ENCODE data around the gene CACNA1C. TPM values are rescaled to one million over a fixed set of nuclear protein-coding genes. Genes with fewer than 3 reads are reported as not detected.

The CACNA1C gene
- total and polyA plus RNA-seq, 10 of the 15 experiments (the other 5 are each of a cell fraction or from before 2014, with no cell fraction given): under 0.01 to 0.15 (median 0.09) TPM; not detected in 5

- H2AFZ ChIP-seq (ENCODE audit: control insufficient read depth, low read depth, low read length): no peak overlapping the region
- 0 out of 2 replicates have a peak, but pooled peaks cover 3% of the 10 kb centered on the region for H3K4me1 ChIP-seq (ENCODE audit: control insufficient read depth, insufficient read depth, low read length)
- in situ Hi-C loops (cut with MboI) (no loop called here), intact Hi-C loops (cut with micrococcal nuclease; ENCODE audit: unreplicated experiment) (no loop called here)
- H3K27ac ChIP-seq (ENCODE audit: control insufficient read depth, insufficient read depth): no peak overlapping the region
- SMC1A ChIA-PET (ENCODE audit: uncharacterized antibody, unreplicated experiment): no interaction called here
- FAIRE-seq (no peak), ATAC-seq (no peak), DNase-seq (ENCODE audit: low read depth, low spot score) (no peak)
- H4K20me1 ChIP-seq (ENCODE audit: control insufficient read depth, insufficient read depth): no peaks in the 10 kb centered on the region
- H3K4me3 ChIP-seq: no peak overlapping the region
- no peak overlapping the region for H3K4me2 ChIP-seq (ENCODE audit: control insufficient read depth, insufficient read depth)
- no peaks in the 10 kb centered on the region for H3K9me3 ChIP-seq (replicated peaks; ENCODE audit: control insufficient read depth, insufficient read depth, low read length)
- RAD21 ChIA-PET (ENCODE audit: unreplicated experiment): no interaction called here
- no peaks in the 10 kb centered on the region for H3K36me3 ChIP-seq (ENCODE audit: control insufficient read depth in 2 of 2, insufficient read depth in 2 of 2, low read length in 1 of 2)
- WGBS (ENCODE audit: insufficient coverage, insufficient replicate concordance, low lambda C conversion rate, missing lambda C conversion rate): 43% methylated on average over 8 of the region's 8 CpGs
- CTCF ChIA-PET: interaction anchor here (0.7 to 1.7 kb wide), 3 partner anchors 20 to 93 kb away, joined by 3 to 4 read pairs (median 4); no protein-coding TSS in a partner anchor
- TF ChIP-seq GABPA (IDR thresholded peaks at IDR 0.05; ENCODE audit: low read depth) (no peak), SIN3A (IDR thresholded peaks at IDR 0.05; ENCODE audit: low read depth, low read length) (no peak), PBX3 (IDR thresholded peaks at IDR 0.05; ENCODE audit: insufficient replicate concordance, low read depth, low read length) (no peak), RB1 (IDR thresholded peaks at IDR 0.05; ENCODE audit: borderline replicate concordance) (no peak), E2F8 (IDR thresholded peaks at IDR 0.05; ENCODE audit: low read depth, partially characterized antibody) (no peak), NBN (IDR thresholded peaks at IDR 0.05) (no peak), NR2C1 (IDR thresholded peaks at IDR 0.05) (no peak), CEBPZ (IDR thresholded peaks at IDR 0.05; ENCODE audit: low read depth, low read length) (no peak), ATF2 (IDR thresholded peaks at IDR 0.05; ENCODE audit: low read length) (no peak)
- POLR2A ChIA-PET: no interaction called here
- H3K9ac ChIP-seq (ENCODE audit: control insufficient read depth, insufficient read depth, low read length): no peak overlapping the region
- no peaks in the 10 kb centered on the region for H3K79me2 ChIP-seq (ENCODE audit: control insufficient read depth, insufficient read depth, low read length)
- no TSS peak for BruUV-seq (replicated peaks)
- peaks cover 3 to 10% of the 10 kb centered on the region in 2 experiments for H3K27me3 ChIP-seq (replicated peaks in 1 of 2; ENCODE audit: control insufficient read depth in 2 of 2, insufficient read depth in 2 of 2, low read length in 1 of 2)
These were observed 20.3 kb upstream of the CACNA1C start for GRCh38 chr12:2032506-2032905.

Data from GM12878 (cell line).